NCI-H1694 (cell line): Measurements from ENCODE around the gene SAMD5.

Source experiments
- DNase-seq: peaks from one replicate; lab custom pipeline; 2025; lab: John Stamatoyannopoulos, UW

Gene SAMD5

GRCh38 chr6:147508042-147508865 lies at the start of gene SAMD5:
Gene SAMD5 (plus strand): TSS chr6:147508690. CDS start chr6:147508929, 239 bp downstream.
- no peak for DNase-seq

GRCh38 chr6:147459780-147460179 lies 48.7 kb upstream of the SAMD5 start:
- no peak for DNase-seq

GRCh38 chr6:147463651-147464050 lies 44.8 kb upstream of the SAMD5 start:
- no peak for DNase-seq

- no peak for DNase-seq
These were observed 41.1 kb upstream of the SAMD5 start for GRCh38 chr6:147467428-147467827.

GRCh38 chr6:147467886-147468285 lies 40.6 kb upstream of the SAMD5 start:
- DNase-seq = no peak

GRCh38 chr6:147468634-147469033 lies 39.9 kb upstream of the SAMD5 start:
- no peak for DNase-seq

GRCh38 chr6:147479857-147480256 lies 28.6 kb upstream of the SAMD5 start:
- no peak for DNase-seq

GRCh38 chr6:147486683-147487082 lies 21.8 kb upstream of the SAMD5 start:
- DNase-seq = no peak

- DNase-seq = no peak
These were observed 11.0 kb upstream of the SAMD5 start for GRCh38 chr6:147497472-147497871.

GRCh38 chr6:147503587-147503986 lies 4.9 kb upstream of the SAMD5 start:
- no peak for DNase-seq

GRCh38 chr6:147504848-147505247 lies 3.6 kb upstream of the SAMD5 start:
- no peak for DNase-seq

- DNase-seq = no peak
These were observed 1.8 kb upstream of the SAMD5 start for GRCh38 chr6:147506704-147507114.

- DNase-seq = no peak
These were observed 1.1 kb upstream of the SAMD5 start for GRCh38 chr6:147507162-147508041.

- DNase-seq = no peak
These were observed 547 bp downstream of the SAMD5 start for GRCh38 chr6:147508866-147509608.

GRCh38 chr6:147509891-147510290 lies 1.4 kb downstream of the SAMD5 start:
- no peak for DNase-seq

GRCh38 chr6:147510929-147511590 lies 2.6 kb downstream of the SAMD5 start:
- DNase-seq = no peak

GRCh38 chr6:147514831-147515230 lies 6.3 kb downstream of the SAMD5 start:
- DNase-seq = no peak

GRCh38 chr6:147515327-147515726 lies 6.8 kb downstream of the SAMD5 start:
- DNase-seq = no peak

- no peak for DNase-seq
These were observed 14.1 kb downstream of the SAMD5 start for GRCh38 chr6:147522597-147522996.

GRCh38 chr6:147525519-147526209 lies 17.2 kb downstream of the SAMD5 start:
- DNase-seq = no peak

GRCh38 chr6:147527197-147527596 lies 18.7 kb downstream of the SAMD5 start:
- DNase-seq = no peak
